HepG2 (cell line): Measurements from ENCODE around the gene TRIP6. TPM values are rescaled to one million over a fixed set of nuclear protein-coding genes. Genes with fewer than 3 reads are reported as not detected.

Experiments
- ATAC-seq: fragments of 200-7000 bp; cut with Tn5 transposase; 3 replicates; pipeline ENCODE4 v1.9.1; 2020; ENCODE audit warnings: mild to moderate bottlenecking, moderate library complexity
- BruUV-seq: library from RNA; stranded (reverse); fragments of 400-500 nt; replicated peaks from 2 replicates; lab custom pipeline; 2021; lab: Mats Ljungman, UMichigan
- CTCF ChIA-PET: fragments of 300-600 bp; formaldehyde crosslinking; extraction: SDS; loops from one replicate; lab custom pipeline; 2021; ENCODE audit warnings: low total read pairs, inconsistent platforms, low intra/inter-chr PET ratio; lab: Yijun Ruan, JAX
- POLR2A ChIA-PET: fragments of 350-600 bp; sonication (Branson Sonifier 250); formaldehyde crosslinking; loops from one replicate; lab custom pipeline; 2020; ENCODE audit warnings: antibody characterized with exemption, inconsistent platforms; lab: Yijun Ruan, JAX
- DNase-seq: peaks from one replicate; pipeline ENCODE4 v3.0.0-alpha.2; 2015; ENCODE audit warnings: low spot score
- FAIRE-seq: peaks from 3 replicates; lab custom pipeline; 2011; peaks lifted over from hg19 to GRCh38; lab: Jason Lieb, UNC
- H2AFZ ChIP-seq: one replicate; pipeline ENCODE4 v1.6.1; 2011; ENCODE audit warnings: low read length, inconsistent platforms
- H3K27ac ChIP-seq: fragments of 300-600 bp; 3 replicates; pipeline ENCODE4 v1.8.0; 2011; ENCODE audit warnings: mixed run types, mild to moderate bottlenecking, mixed read lengths, low read length, inconsistent platforms; ENCODE audit not compliant: insufficient read depth; ENCODE audit errors: extremely low read length
- H3K27me3 ChIP-seq, 2 experiments: fragments of 200-600 bp in 1 of 2; 2 replicates in 1 of 2; 3 replicates in 1 of 2; pipeline versions ENCODE4 v1.6.0 to v1.8.0; 2011; ENCODE audit warnings: low read length in 2 of 2, mild to moderate bottlenecking in 2 of 2, moderate library complexity in 2 of 2, inconsistent platforms in 1 of 2; ENCODE audit not compliant: insufficient read depth in 2 of 2, control insufficient read depth in 1 of 2
- H3K36me3 ChIP-seq, 2 experiments: fragments of 200-600 bp in 1 of 2; replicated peaks in 1 of 2; 2 replicates in 1 of 2; 3 replicates in 1 of 2; pipeline versions ENCODE4 v1.5.1 to v1.8.0; 2011; ENCODE audit warnings: low read length in 2 of 2, inconsistent platforms in 1 of 2; ENCODE audit not compliant: insufficient read depth in 2 of 2, control insufficient read depth in 1 of 2
- H3K4me1 ChIP-seq: 2 replicates; pipeline ENCODE4 v1.5.1; 2012; ENCODE audit warnings: low read length, inconsistent platforms; ENCODE audit not compliant: insufficient read depth
- H3K4me2 ChIP-seq: 2 replicates; pipeline ENCODE4 v1.6.0; 2011; ENCODE audit warnings: low read depth, low read length, inconsistent platforms
- H3K4me3 ChIP-seq, 3 experiments: fragments of 200-600 bp in 1 of 3; sonication (generic), shearing (Covaris generic) in 1 of 3; replicated peaks in 1 of 3; 2 replicates each; pipeline ENCODE4 v1.5.1; 2011 to 2016; ENCODE audit warnings: low read length in 3 of 3, inconsistent platforms in 2 of 3, low read depth in 2 of 3, mild to moderate bottlenecking in 2 of 3, control low read depth in 1 of 3, mixed read lengths in 1 of 3; ENCODE audit not compliant: insufficient read depth in 1 of 3
- H3K79me2 ChIP-seq: one replicate; pipeline ENCODE4 v1.6.1; 2011; ENCODE audit warnings: low read length, inconsistent platforms; ENCODE audit not compliant: insufficient read depth
- H3K9ac ChIP-seq: 2 replicates; pipeline ENCODE4 v1.6.0; 2011; ENCODE audit warnings: mild to moderate bottlenecking, low read depth, low read length, inconsistent platforms; ENCODE audit not compliant: insufficient read depth
- H3K9me3 ChIP-seq: 2 replicates; pipeline ENCODE4 v1.5.1; 2012; ENCODE audit warnings: mild to moderate bottlenecking, low read length
- H4K20me1 ChIP-seq: 2 replicates; pipeline ENCODE4 v1.6.0; 2011; ENCODE audit warnings: inconsistent platforms, mild to moderate bottlenecking, low read length, moderate library complexity; ENCODE audit not compliant: insufficient read depth
- AGO2 ChIP-seq: fragments of 200-400 bp; formaldehyde crosslinking; optimal IDR thresholded peaks from 2 replicates; pipeline ENCODE3; 2017; ENCODE audit warnings: mild to moderate bottlenecking, low read depth, low read length, moderate library complexity
- AKNA ChIP-seq: sonication (generic); formaldehyde crosslinking; IDR thresholded peaks from 2 replicates; pipeline ENCODE4 v1.4.0; 2020; ENCODE audit warnings: missing genetic modification reagents, borderline replicate concordance
- DBP ChIP-seq: sonication (generic); formaldehyde crosslinking; IDR thresholded peaks from 2 replicates; pipeline ENCODE4 v1.4.0; 2020; ENCODE audit warnings: missing genetic modification reagents; ENCODE audit errors: not compliant biosample characterization
- IKZF1 ChIP-seq: fragments of 450-650 bp; IDR thresholded peaks from 2 replicates; pipeline ENCODE4 v1.7.1; 2016
- KLF11 ChIP-seq: IDR thresholded peaks from 2 replicates; pipeline ENCODE4 v1.6.1; 2016; ENCODE audit warnings: missing compliant biosample characterization
- POLR2G ChIP-seq: fragments of 200-400 bp; formaldehyde crosslinking; IDR thresholded peaks from 2 replicates; pipeline ENCODE4 v1.6.1; 2018; ENCODE audit warnings: mild to moderate bottlenecking, low read depth, low read length, moderate library complexity
- RBFOX2 ChIP-seq: fragments of 200-400 bp; formaldehyde crosslinking; IDR thresholded peaks from 2 replicates; pipeline ENCODE4 v1.6.1; 2017; ENCODE audit warnings: low read depth, mild to moderate bottlenecking, low read length
- whole genome bisulfite sequencing: methylation state at CpG from one replicate; pipeline ENCODE4 v1.1.6; 2017; ENCODE audit warnings: low lambda C conversion rate; 5-methylcytosine and 5-hydroxymethylcytosine counted together
- in situ Hi-C: cut with HindIII; loops from 2 replicates; pipeline ENCODE4 v1.10.0; 2017; ENCODE audit warnings: low pct_unique_long_range_greater_than_20kb; ENCODE audit not compliant: extremely low pct_ligation_motif_present
- intact Hi-C: fragments of 100-400 bp; cut with micrococcal nuclease; formaldehyde crosslinking; loops from one replicate; pipeline ENCODE4 v1.10.0; 2022; ENCODE audit not compliant: unreplicated experiment
- polyA plus RNA-seq, 8 experiments: library from polyadenylated mRNA; depleted of rRNA in 3 of 8; stranded (reverse) in 7 of 8; unstranded in 1 of 8; fragments of >200 nt; fragmentation: Illumina TruSeq in 4 of 8; extraction: Trizol in 4 of 8; gene quantifications; 2 replicates each; pipeline versions ENCODE4 v1.2.1 to v1.2.3, GENCODE V29; 2011 to 2016; ENCODE audit warnings: low read depth in 4 of 8, missing spikeins in 1 of 8, mixed read lengths in 1 of 8; ENCODE audit not compliant: insufficient read depth in 1 of 8
- total RNA-seq, 5 experiments: library from RNA; depleted of rRNA; stranded (reverse); fragments of >200 nt; fragmentation: Illumina TruSeq; extraction: Trizol; gene quantifications; 2 replicates each; pipeline ENCODE4 v1.2.3, GENCODE V29; 2016; ENCODE audit warnings: low read depth in 1 of 5

The TRIP6 gene
- total and polyA plus RNA-seq, 2 of the 13 experiments (the other 11 are each of a cell fraction or from before 2014, with no cell fraction given): 0.34 to 0.38 TPM

- no peak overlapping the region for H3K9ac ChIP-seq
- peaks cover 30% of the 10 kb centered on the region for H3K79me2 ChIP-seq
- DNase-seq: no peak
- no peak overlapping the region for H3K4me3 ChIP-seq
- CTCF ChIA-PET: no interaction called here
- TF ChIP-seq DBP: no peak
- TF ChIP-seq RBFOX2: peak; percentile 59
- TF ChIP-seq AGO2: peak; percentile 72
- TF ChIP-seq, all 625 proteins: peak for 2
- 99% methylated on average over 23 of the region's 24 CpGs for WGBS
- POLR2A ChIA-PET: no interaction called here
- Histone ChIP-seq H3K27me3 (no peaks in the 10 kb centered on the region), H4K20me1 (peaks cover 8% of the 10 kb centered on the region; the same call in 1 of the 2 replicates), H3K36me3 (peaks cover 41 to 92% of the 10 kb centered on the region in 2 experiments), H3K4me1 (peaks cover 46% of the 10 kb centered on the region), H3K4me2 (no peak overlapping the region), H2AFZ (no peak overlapping the region), H3K9me3 (no peaks in the 10 kb centered on the region), H3K27ac (peak overlapping the region; percentile 30)
- in situ Hi-C loops (loop anchor here (25.0 kb wide), 1 partner anchor 404 kb away; no protein-coding TSS in a partner anchor), intact Hi-C loops (no loop called here)
- BruUV-seq: no TSS peak
- ATAC-seq (no peak), FAIRE-seq (no peak)
These were observed 15.8 kb downstream of the TRIP6 start for GRCh38 chr7:100882785-100883526.

- no peak for ATAC-seq
- H3K27ac ChIP-seq: no peak overlapping the region
- TF ChIP-seq POLR2G (0 out of 2 replicates have a peak, but pooled peaks have one; percentile 14), AGO2 (peak; percentile 73), AKNA (CRISPR knock-in tag) (no peak), IKZF1 (no peak), RBFOX2 (peak; percentile 36; the same call in 1 of the 2 replicates), KLF11 (CRISPR knock-in tag) (no peak)
- peaks cover 19% of the 10 kb centered on the region for H3K79me2 ChIP-seq
- TSS peak; percentile 43 for BruUV-seq
- 99% methylated on average over 28 of the region's 29 CpGs for WGBS
- ChIA-PET CTCF (no interaction called here), POLR2A (interaction anchor here (6.0 kb wide), 1 partner anchor 9 kb away, joined by 141 read pairs; the partner anchor contains the start of gene SRRT)
- H3K4me1 ChIP-seq: peaks cover 44% of the 10 kb centered on the region
- DNase-seq: no peak
- in situ Hi-C loops: loop anchor here (25.0 kb wide), 1 partner anchor 402 kb away; no protein-coding TSS in a partner anchor
- no peak overlapping the region for H3K9ac ChIP-seq
- H3K4me3 ChIP-seq: no peak overlapping the region
- peaks cover 1% of the 10 kb centered on the region; the same call in 1 of the 2 replicates for H4K20me1 ChIP-seq
- no peaks in the 10 kb centered on the region for H3K9me3 ChIP-seq
- intact Hi-C loops: no loop called here
- H3K36me3 ChIP-seq: peaks cover 40 to 83% of the 10 kb centered on the region in 2 experiments
- H2AFZ ChIP-seq: no peak overlapping the region
- no peak for FAIRE-seq
- no peaks in the 10 kb centered on the region for H3K27me3 ChIP-seq
- no peak overlapping the region for H3K4me2 ChIP-seq
These were observed 17.7 kb downstream of the TRIP6 start for GRCh38 chr7:100884736-100885439.
